ENCODE results near the gene TEKT5. TPM values are rescaled to one million over a fixed set of nuclear protein-coding genes. Genes with fewer than 3 reads are reported as not detected.

The TEKT5 gene
- total RNA-seq, 1 experiment from 2014 or later, result 0.31 TPM

GRCh38 chr16:10608687-10609401 is 85.9 kb downstream of the TEKT5 start:
- Histone ChIP-seq H3K4me3 (ENCODE audit: insufficient read depth, low read depth, low read length) (no peak overlapping the region), H3K27me3 (ENCODE audit: control insufficient read depth, insufficient read depth, low read length) (no peaks in the 10 kb centered on the region), H3K36me3 (replicated peaks; ENCODE audit: control insufficient read depth, insufficient read depth, low read length) (no peaks in the 10 kb centered on the region)
- no peak for DNase-seq

GRCh38 chr16:10607157-10607556 is 87.6 kb downstream of the TEKT5 start:
- Histone ChIP-seq H3K4me3 (ENCODE audit: insufficient read depth, low read depth, low read length) (no peak overlapping the region), H3K36me3 (replicated peaks; ENCODE audit: control insufficient read depth, insufficient read depth, low read length) (no peaks in the 10 kb centered on the region), H3K27me3 (ENCODE audit: control insufficient read depth, insufficient read depth, low read length) (no peaks in the 10 kb centered on the region)
- no peak for DNase-seq

GRCh38 chr16:10606607-10607006 is 88.1 kb downstream of the TEKT5 start:
- peak; percentile 64 for DNase-seq
- Histone ChIP-seq H3K4me3 (ENCODE audit: insufficient read depth, low read depth, low read length) (no peak overlapping the region), H3K27me3 (ENCODE audit: control insufficient read depth, insufficient read depth, low read length) (no peaks in the 10 kb centered on the region), H3K36me3 (replicated peaks; ENCODE audit: control insufficient read depth, insufficient read depth, low read length) (no peaks in the 10 kb centered on the region)

- Histone ChIP-seq H3K4me3 (ENCODE audit: insufficient read depth, low read depth, low read length) (no peak overlapping the region), H3K36me3 (replicated peaks; ENCODE audit: control insufficient read depth, insufficient read depth, low read length) (no peaks in the 10 kb centered on the region), H3K27me3 (ENCODE audit: control insufficient read depth, insufficient read depth, low read length) (no peaks in the 10 kb centered on the region)
- no peak for DNase-seq
Observed at GRCh38 chr16:10605636-10606035, 89.1 kb downstream of the TEKT5 start.

GRCh38 chr16:10601444-10602408 is 93.0 kb downstream of the TEKT5 start:
- H3K36me3 ChIP-seq (replicated peaks; ENCODE audit: control insufficient read depth, insufficient read depth, low read length), result no peaks in the 10 kb centered on the region
- no peak overlapping the region for H3K4me3 ChIP-seq (ENCODE audit: insufficient read depth, low read depth, low read length)
- no peaks in the 10 kb centered on the region for H3K27me3 ChIP-seq (ENCODE audit: control insufficient read depth, insufficient read depth, low read length)
- DNase-seq, result no peak

GRCh38 chr16:10600782-10601443 is 93.8 kb downstream of the TEKT5 start:
- Histone ChIP-seq H3K4me3 (ENCODE audit: insufficient read depth, low read depth, low read length) (no peak overlapping the region), H3K27me3 (ENCODE audit: control insufficient read depth, insufficient read depth, low read length) (no peaks in the 10 kb centered on the region), H3K36me3 (replicated peaks; ENCODE audit: control insufficient read depth, insufficient read depth, low read length) (no peaks in the 10 kb centered on the region)
- no peak for DNase-seq

GRCh38 chr16:10599626-10600025 is 95.1 kb downstream of the TEKT5 start:
- H3K27me3 ChIP-seq (ENCODE audit: control insufficient read depth, insufficient read depth, low read length), result no peaks in the 10 kb centered on the region

GRCh38 chr16:10598157-10598556 is 96.6 kb downstream of the TEKT5 start:
- H3K27me3 ChIP-seq (ENCODE audit: control insufficient read depth, insufficient read depth, low read length), result no peaks in the 10 kb centered on the region
- peak; percentile 16 for DNase-seq
- no peaks in the 10 kb centered on the region for H3K36me3 ChIP-seq (replicated peaks; ENCODE audit: control insufficient read depth, insufficient read depth, low read length)
- H3K4me3 ChIP-seq (ENCODE audit: insufficient read depth, low read depth, low read length), result no peak overlapping the region

More at GRCh38 chr16:10599626-10600025, 95.1 kb downstream of the TEKT5 start:
- DNase-seq, result no peak
- Histone ChIP-seq H3K36me3 (replicated peaks; ENCODE audit: control insufficient read depth, insufficient read depth, low read length) (no peaks in the 10 kb centered on the region), H3K4me3 (ENCODE audit: insufficient read depth, low read depth, low read length) (no peak overlapping the region)

GRCh38 chr16:10597187-10597601 is 97.5 kb downstream of the TEKT5 start:
- no peaks in the 10 kb centered on the region for H3K27me3 ChIP-seq (ENCODE audit: control insufficient read depth, insufficient read depth, low read length)
- no peaks in the 10 kb centered on the region for H3K36me3 ChIP-seq (replicated peaks; ENCODE audit: control insufficient read depth, insufficient read depth, low read length)
- no peak for DNase-seq
- no peak overlapping the region for H3K4me3 ChIP-seq (ENCODE audit: insufficient read depth, low read depth, low read length)

- no peak for DNase-seq
- H3K4me3 ChIP-seq (ENCODE audit: insufficient read depth, low read depth, low read length), result no peak overlapping the region
- H3K36me3 ChIP-seq (replicated peaks; ENCODE audit: control insufficient read depth, insufficient read depth, low read length), result no peaks in the 10 kb centered on the region
- H3K27me3 ChIP-seq (ENCODE audit: control insufficient read depth, insufficient read depth, low read length), result no peaks in the 10 kb centered on the region
Observed at GRCh38 chr16:10594312-10594950, 100.3 kb downstream of the TEKT5 start.

- H3K27me3 ChIP-seq (ENCODE audit: control insufficient read depth, insufficient read depth, low read length), result no peaks in the 10 kb centered on the region
- no peak for DNase-seq
- H3K4me3 ChIP-seq (ENCODE audit: insufficient read depth, low read depth, low read length), result no peak overlapping the region
- H3K36me3 ChIP-seq (replicated peaks; ENCODE audit: control insufficient read depth, insufficient read depth, low read length), result no peaks in the 10 kb centered on the region
Observed at GRCh38 chr16:10592611-10593010, 102.1 kb downstream of the TEKT5 start.

GRCh38 chr16:10590342-10590741 is 104.4 kb downstream of the TEKT5 start:
- Histone ChIP-seq H3K27me3 (ENCODE audit: control insufficient read depth, insufficient read depth, low read length) (no peaks in the 10 kb centered on the region), H3K36me3 (replicated peaks; ENCODE audit: control insufficient read depth, insufficient read depth, low read length) (no peaks in the 10 kb centered on the region), H3K4me3 (ENCODE audit: insufficient read depth, low read depth, low read length) (no peak overlapping the region)
- DNase-seq, result no peak

GRCh38 chr16:10589109-10589508 is 105.6 kb downstream of the TEKT5 start:
- Histone ChIP-seq H3K4me3 (ENCODE audit: insufficient read depth, low read depth, low read length) (no peak overlapping the region), H3K27me3 (ENCODE audit: control insufficient read depth, insufficient read depth, low read length) (no peaks in the 10 kb centered on the region), H3K36me3 (replicated peaks; ENCODE audit: control insufficient read depth, insufficient read depth, low read length) (no peaks in the 10 kb centered on the region)
- DNase-seq, result no peak

- H3K36me3 ChIP-seq (replicated peaks; ENCODE audit: control insufficient read depth, insufficient read depth, low read length), result no peaks in the 10 kb centered on the region
- no peak overlapping the region for H3K4me3 ChIP-seq (ENCODE audit: insufficient read depth, low read depth, low read length)
- no peaks in the 10 kb centered on the region for H3K27me3 ChIP-seq (ENCODE audit: control insufficient read depth, insufficient read depth, low read length)
- DNase-seq, result no peak
Observed at GRCh38 chr16:10587622-10588021, 107.1 kb downstream of the TEKT5 start.

Measured in H7 (cell line).